Smooth muscle cell (in vitro differentiated cells): ENCODE results near the gene BBOX1. TPM values are rescaled to one million over a fixed set of nuclear protein-coding genes. Genes with fewer than 3 reads are reported as not detected.

Experiments
- DNase-seq: peaks from one replicate; lab custom pipeline; 2025; ENCODE audit not compliant: unreplicated experiment; lab: John Stamatoyannopoulos, UW
- H2AFZ ChIP-seq: fragments of 200-600 bp; sonication (generic); 2 replicates; pipeline ENCODE4 v1.6.0; 2016; ENCODE audit warnings: antibody characterized with exemption, low read depth, mild to moderate bottlenecking
- H3F3A ChIP-seq: fragments of 200-600 bp; sonication (generic); 2 replicates; pipeline ENCODE4 v1.6.0; 2017; ENCODE audit warnings: antibody characterized with exemption, low read depth
- H3K27ac ChIP-seq: fragments of 200-600 bp; sonication (generic); 2 replicates; pipeline ENCODE4 v1.5.1; 2016; ENCODE audit warnings: low read depth, mild to moderate bottlenecking
- H3K27me3 ChIP-seq: fragments of 200-600 bp; sonication (generic); 2 replicates; pipeline ENCODE4 v1.6.1; 2016; ENCODE audit warnings: low read depth, mild to moderate bottlenecking
- H3K36me3 ChIP-seq: fragments of 200-600 bp; sonication (generic); 2 replicates; pipeline ENCODE4 v1.5.1; 2016; ENCODE audit warnings: low read depth
- H3K4me1 ChIP-seq: fragments of 200-600 bp; sonication (generic); 2 replicates; pipeline ENCODE4 v1.5.1; 2016; ENCODE audit warnings: low read depth
- H3K4me2 ChIP-seq: fragments of 200-600 bp; sonication (generic); 2 replicates; pipeline ENCODE4 v1.6.0; 2016; ENCODE audit warnings: mild to moderate bottlenecking
- H3K4me3 ChIP-seq: fragments of 200-600 bp; sonication (generic); 2 replicates; pipeline ENCODE4 v1.5.1; 2016; ENCODE audit warnings: mild to moderate bottlenecking
- H3K79me2 ChIP-seq: fragments of 200-600 bp; sonication (generic); 2 replicates; pipeline ENCODE4 v1.6.0; 2016; ENCODE audit warnings: low read depth, mild to moderate bottlenecking
- H3K9ac ChIP-seq: fragments of 200-600 bp; sonication (generic); 2 replicates; pipeline ENCODE4 v1.6.0; 2016; ENCODE audit warnings: low read depth
- H3K9me3 ChIP-seq: fragments of 200-600 bp; sonication (generic); replicated peaks from 2 replicates; pipeline ENCODE4 v1.5.1; 2016; ENCODE audit warnings: low read depth
- H4K20me1 ChIP-seq: fragments of 200-600 bp; sonication (generic); 2 replicates; pipeline ENCODE4 v1.6.0; 2016; ENCODE audit warnings: low read depth
- CTCF ChIP-seq: fragments of 200-600 bp; sonication (generic); IDR thresholded peaks from 2 replicates; pipeline ENCODE4 v1.5.1; 2017; ENCODE audit warnings: borderline replicate concordance, mild to moderate bottlenecking, antibody characterized with exemption; ENCODE audit not compliant: insufficient read depth, poor library complexity, severe bottlenecking
- WGBS: methylation state at CpG from one replicate; pipeline ENCODE4 v1.1.7; 2016; ENCODE audit warnings: low lambda C conversion rate; 5-methylcytosine and 5-hydroxymethylcytosine counted together
- polyA plus RNA-seq: library from polyadenylated mRNA; unstranded; fragments of >200 nt; fragmentation: Nextera tagmentation; extraction: Ambion mirVana; gene quantifications from 2 replicates; pipeline ENCODE4 v1.2.1, GENCODE V29; 2016
- total RNA-seq: library from RNA; depleted of rRNA; stranded (reverse); fragments of >200 nt; gene quantifications from 2 replicates; pipeline ENCODE4 v1.2.3, GENCODE V29; 2014

Gene BBOX1
- total and polyA plus RNA-seq, 2 experiments from 2014 or later: 0.22 to 0.67 TPM

- Histone ChIP-seq H2AFZ (no peak overlapping the region), H3K27me3 (no peaks in the 10 kb centered on the region), H3K36me3 (no peaks in the 10 kb centered on the region), H4K20me1 (no peaks in the 10 kb centered on the region), H3K79me2 (peaks cover 3% of the 10 kb centered on the region), H3K4me3 (no peak overlapping the region), H3K4me2 (no peak overlapping the region), H3K9ac (no peak overlapping the region), H3F3A (no peaks in the 10 kb centered on the region), H3K9me3 (no peaks in the 10 kb centered on the region), H3K4me1 (no peaks in the 10 kb centered on the region), H3K27ac (no peak overlapping the region)
- DNase-seq: no peak
- 71% methylated on average over 1 of the region's 1 CpG for WGBS
- TF ChIP-seq CTCF: no peak
These were observed 55.3 kb downstream of the BBOX1 start for GRCh38 chr11:27095887-27096286.

GRCh38 chr11:27097551-27097950, 56.9 kb downstream of the BBOX1 start:
- no peaks in the 10 kb centered on the region for H3K9me3 ChIP-seq
- no peaks in the 10 kb centered on the region for H3K36me3 ChIP-seq
- DNase-seq: no peak
- no peak overlapping the region for H3K9ac ChIP-seq
- H3K79me2 ChIP-seq: no peaks in the 10 kb centered on the region
- no peak overlapping the region for H3K4me2 ChIP-seq
- no peaks in the 10 kb centered on the region for H4K20me1 ChIP-seq
- 96% methylated on average over 4 of the region's 4 CpGs for WGBS
- TF ChIP-seq CTCF: no peak
- H3K4me1 ChIP-seq: no peaks in the 10 kb centered on the region
- H2AFZ ChIP-seq: no peak overlapping the region
- H3K27ac ChIP-seq: no peak overlapping the region
- H3F3A ChIP-seq: no peaks in the 10 kb centered on the region
- H3K4me3 ChIP-seq: no peak overlapping the region
- no peaks in the 10 kb centered on the region for H3K27me3 ChIP-seq

GRCh38 chr11:27100534-27100933, 59.9 kb downstream of the BBOX1 start:
- no peak overlapping the region for H3K4me2 ChIP-seq
- H3K79me2 ChIP-seq: no peaks in the 10 kb centered on the region
- no peak overlapping the region for H3K9ac ChIP-seq
- H2AFZ ChIP-seq: no peak overlapping the region
- DNase-seq: no peak
- no peak overlapping the region for H3K27ac ChIP-seq
- no peak for TF ChIP-seq CTCF
- no peaks in the 10 kb centered on the region for H3K9me3 ChIP-seq
- H3K27me3 ChIP-seq: no peaks in the 10 kb centered on the region
- H3K4me3 ChIP-seq: no peak overlapping the region
- no peaks in the 10 kb centered on the region for H4K20me1 ChIP-seq
- no peaks in the 10 kb centered on the region for H3K4me1 ChIP-seq
- no peaks in the 10 kb centered on the region for H3K36me3 ChIP-seq
- H3F3A ChIP-seq: no peaks in the 10 kb centered on the region

- H3K4me1 ChIP-seq: no peaks in the 10 kb centered on the region
- no peaks in the 10 kb centered on the region for H3F3A ChIP-seq
- no peak for DNase-seq
- no peak overlapping the region for H2AFZ ChIP-seq
- H3K4me2 ChIP-seq: no peak overlapping the region
- H4K20me1 ChIP-seq: peaks cover 10% of the 10 kb centered on the region
- no peak for TF ChIP-seq CTCF
- no peaks in the 10 kb centered on the region for H3K9me3 ChIP-seq
- H3K27ac ChIP-seq: no peak overlapping the region
- H3K36me3 ChIP-seq: no peaks in the 10 kb centered on the region
- H3K79me2 ChIP-seq: peaks cover 10% of the 10 kb centered on the region
- no peak overlapping the region for H3K4me3 ChIP-seq
- no peaks in the 10 kb centered on the region for H3K27me3 ChIP-seq
- no peak overlapping the region for H3K9ac ChIP-seq
These were observed 66.9 kb downstream of the BBOX1 start for GRCh38 chr11:27107548-27107947.
